Brain pericyte (primary cell): ENCODE data around the gene LINGO1.

Experiments used
- DNase-seq: peaks from one replicate; pipeline ENCODE4 v3.0.0-alpha.2; 2012; ENCODE audit warnings: low read depth, low spot score

The LINGO1 gene

GRCh38 chr15:77632534-77633133 lies at the start of gene LINGO1:
Gene LINGO1, minus strand, starts transcription at chr15:77632912. Its CDS starts 597 bp downstream, at chr15:77632315.
- DNase-seq, result no peak

GRCh38 chr15:77681362-77681761 lies 48.6 kb upstream of the LINGO1 start:
- DNase-seq, result no peak

- no peak for DNase-seq
Observed at GRCh38 chr15:77676569-77677375, 44.1 kb upstream of the LINGO1 start.

- DNase-seq, result no peak
Observed at GRCh38 chr15:77675806-77676415, 43.2 kb upstream of the LINGO1 start.

- DNase-seq, result no peak
Observed at GRCh38 chr15:77674327-77674726, 41.6 kb upstream of the LINGO1 start.

GRCh38 chr15:77673866-77674265 lies 41.2 kb upstream of the LINGO1 start:
- no peak for DNase-seq

GRCh38 chr15:77672135-77672534 lies 39.4 kb upstream of the LINGO1 start:
- DNase-seq, result no peak

- no peak for DNase-seq
Observed at GRCh38 chr15:77671362-77672056, 38.8 kb upstream of the LINGO1 start.

GRCh38 chr15:77670558-77671361 lies 38.0 kb upstream of the LINGO1 start:
- DNase-seq, result no peak

- no peak for DNase-seq
Observed at GRCh38 chr15:77669896-77670295, 37.2 kb upstream of the LINGO1 start.

GRCh38 chr15:77667338-77668234 lies 34.9 kb upstream of the LINGO1 start:
- no peak for DNase-seq

- DNase-seq, result no peak
Observed at GRCh38 chr15:77666296-77666660, 33.6 kb upstream of the LINGO1 start.

- DNase-seq, result no peak
Observed at GRCh38 chr15:77665530-77666295, 33.0 kb upstream of the LINGO1 start.

GRCh38 chr15:77664428-77664827 lies 31.7 kb upstream of the LINGO1 start:
- DNase-seq, result no peak

- no peak for DNase-seq
Observed at GRCh38 chr15:77663256-77663655, 30.5 kb upstream of the LINGO1 start.

GRCh38 chr15:77659350-77660321 lies 26.9 kb upstream of the LINGO1 start:
- DNase-seq, result no peak

GRCh38 chr15:77658304-77658703 lies 25.6 kb upstream of the LINGO1 start:
- DNase-seq, result no peak

GRCh38 chr15:77657634-77658238 lies 25.0 kb upstream of the LINGO1 start:
- DNase-seq, result no peak
